ENCODE measurements around the gene ZNF254.

The ZNF254 gene

GRCh38 chr19:24101459-24102115 is 14.6 kb downstream of the ZNF254 start:
- no peak overlapping the region for H3K4me3 ChIP-seq (ENCODE audit: low read depth, low read length)

GRCh38 chr19:24127601-24128000 is 40.6 kb downstream of the ZNF254 start:
- H3K4me3 ChIP-seq (ENCODE audit: low read depth, low read length), result no peak overlapping the region

More at GRCh38 chr19:24101459-24102115, 14.6 kb downstream of the ZNF254 start:
- TF ChIP-seq CTCF (IDR thresholded peaks at IDR 0.05; ENCODE audit: low read depth, low read length), result no peak

GRCh38 chr19:24140099-24140498 is 53.1 kb downstream of the ZNF254 start:
- TF ChIP-seq CTCF (IDR thresholded peaks at IDR 0.05; ENCODE audit: low read depth, low read length), result no peak
- H3K4me3 ChIP-seq (ENCODE audit: low read depth, low read length), result no peak overlapping the region

More at GRCh38 chr19:24127601-24128000, 40.6 kb downstream of the ZNF254 start:
- TF ChIP-seq CTCF (IDR thresholded peaks at IDR 0.05; ENCODE audit: low read depth, low read length), result no peak

- no peak for TF ChIP-seq CTCF (IDR thresholded peaks at IDR 0.05; ENCODE audit: low read depth, low read length)
- H3K4me3 ChIP-seq (ENCODE audit: low read depth, low read length), result no peak overlapping the region
These were observed 53.6 kb downstream of the ZNF254 start for GRCh38 chr19:24140591-24140990.

- H3K4me3 ChIP-seq (ENCODE audit: low read depth, low read length), result no peak overlapping the region
- no peak for TF ChIP-seq CTCF (IDR thresholded peaks at IDR 0.05; ENCODE audit: low read depth, low read length)
These were observed 54.6 kb downstream of the ZNF254 start for GRCh38 chr19:24141612-24142011.

GRCh38 chr19:24142771-24143170 is 55.8 kb downstream of the ZNF254 start:
- TF ChIP-seq CTCF (IDR thresholded peaks at IDR 0.05; ENCODE audit: low read depth, low read length), result no peak
- H3K4me3 ChIP-seq (ENCODE audit: low read depth, low read length), result no peak overlapping the region

GRCh38 chr19:24159707-24160106 is 72.7 kb downstream of the ZNF254 start:
- peak; percentile 40; the same call in 1 of the 2 replicates for TF ChIP-seq CTCF (IDR thresholded peaks at IDR 0.05; ENCODE audit: low read depth, low read length)
- H3K4me3 ChIP-seq (ENCODE audit: low read depth, low read length), result no peak overlapping the region
